ENCODE data around the gene ROBO1.

DNA sequence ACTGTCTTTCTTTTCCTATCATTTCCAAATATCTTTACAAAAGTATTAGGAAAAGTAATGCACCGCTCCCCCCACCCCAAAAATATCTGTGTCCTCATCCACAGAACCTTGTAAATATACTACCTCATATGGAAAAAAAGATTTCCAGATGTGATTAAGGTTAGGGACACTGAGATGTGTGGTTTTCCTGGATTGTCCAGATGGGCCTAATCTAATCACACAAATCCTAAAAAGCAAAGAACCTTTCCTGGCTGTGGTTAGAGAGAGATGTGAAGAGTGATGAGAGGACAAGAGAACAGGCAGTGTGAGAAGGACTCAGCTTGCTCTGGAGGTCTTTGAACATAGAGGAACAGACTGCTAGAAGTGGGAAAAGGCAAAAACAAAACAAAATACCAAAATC lies 77.7 kb downstream of the ROBO1 start:
- TF ChIP-seq CTCF (conservative IDR thresholded peaks at IDR 0.05; ENCODE audit: low read depth, low read length) (no peak), EZH2 (IDR thresholded peaks at IDR 0.05; ENCODE audit: borderline replicate concordance, low read depth, low read length, poor library complexity, severe bottlenecking) (no peak)

Data from A673 (cell line).